ENCODE results near the gene FKBP15.
A peak's percentile ranks its signal among the peaks of the same experiment; 100 is the strongest.
"Not testable (repeated sequence)": the region's sequence is repeated elsewhere in the genome, so short reads cannot be mapped to it uniquely, and the experiment has no call there.

Gene FKBP15

GRCh38 chr9:113235701-113236255, 14.7 kb upstream of the FKBP15 start:
- not testable (repeated sequence) for DNase-seq (ENCODE audit: low read depth)

GRCh38 chr9:113231701-113232100, 10.6 kb upstream of the FKBP15 start:
- no peak for DNase-seq (ENCODE audit: low read depth)

GRCh38 chr9:113228130-113228665, 7.1 kb upstream of the FKBP15 start:
- no peak for DNase-seq (ENCODE audit: low read depth)

- no peak for DNase-seq (ENCODE audit: low read depth)
These were observed 6.4 kb upstream of the FKBP15 start for GRCh38 chr9:113227436-113227835.

GRCh38 chr9:113223963-113224362, 2.9 kb upstream of the FKBP15 start:
- DNase-seq (ENCODE audit: low read depth) = peak; percentile 49

- DNase-seq (ENCODE audit: low read depth) = no peak
These were observed 1.4 kb upstream of the FKBP15 start for GRCh38 chr9:113222482-113222841.

GRCh38 chr9:113221800-113222481, 864 bp upstream of the FKBP15 start:
- DNase-seq (ENCODE audit: low read depth) = no peak

- no peak for DNase-seq (ENCODE audit: low read depth)
These were observed 542 bp downstream of the FKBP15 start for GRCh38 chr9:113220467-113221002.

GRCh38 chr9:113219969-113220368, 1.1 kb downstream of the FKBP15 start:
- DNase-seq (ENCODE audit: low read depth) = peak; percentile 51

GRCh38 chr9:113219186-113219936, 1.7 kb downstream of the FKBP15 start:
- no peak for DNase-seq (ENCODE audit: low read depth)

- DNase-seq (ENCODE audit: low read depth) = no peak
These were observed 4.7 kb downstream of the FKBP15 start for GRCh38 chr9:113216406-113216805.

GRCh38 chr9:113215132-113215531, 5.9 kb downstream of the FKBP15 start:
- DNase-seq (ENCODE audit: low read depth) = no peak

GRCh38 chr9:113210815-113211214, 10.3 kb downstream of the FKBP15 start:
- DNase-seq (ENCODE audit: low read depth) = no peak

GRCh38 chr9:113205861-113206260, 15.2 kb downstream of the FKBP15 start:
- DNase-seq (ENCODE audit: low read depth) = no peak

GRCh38 chr9:113205432-113205831, 15.6 kb downstream of the FKBP15 start:
- DNase-seq (ENCODE audit: low read depth) = no peak

GRCh38 chr9:113199683-113200329, 21.3 kb downstream of the FKBP15 start:
- DNase-seq (ENCODE audit: low read depth) = no peak

- DNase-seq (ENCODE audit: low read depth) = no peak
These were observed 28.6 kb downstream of the FKBP15 start for GRCh38 chr9:113192455-113192854.

GRCh38 chr9:113187929-113188595, 33.0 kb downstream of the FKBP15 start:
- peak; percentile 93 for DNase-seq (ENCODE audit: low read depth)

- no peak for DNase-seq (ENCODE audit: low read depth)
These were observed 34.8 kb downstream of the FKBP15 start for GRCh38 chr9:113186137-113186755.

- no peak for DNase-seq (ENCODE audit: low read depth)
These were observed 35.8 kb downstream of the FKBP15 start for GRCh38 chr9:113185271-113185670.

GRCh38 chr9:113184539-113184938, 36.5 kb downstream of the FKBP15 start:
- DNase-seq (ENCODE audit: low read depth) = no peak

All from non-pigmented ciliary epithelial cell (primary cell).